Femur (tissue), 1 donor: Measurements from ENCODE around the gene SLC2A13.

ENCODE experiments used
- DNase-seq: peaks from one replicate; pipeline ENCODE4 v3.0.0-alpha.2; 2017

Gene SLC2A13

GRCh38 chr12:40105515-40106201 lies at the start of gene SLC2A13:
SLC2A13 (minus strand) TSS chr12:40106081; CDS start chr12:40105808, 273 bp downstream.
- peak; percentile 83 for DNase-seq

GRCh38 chr12:40154381-40154780 lies 48.5 kb upstream of the SLC2A13 start:
- no peak for DNase-seq

GRCh38 chr12:40153432-40153831 lies 47.6 kb upstream of the SLC2A13 start:
- DNase-seq: no peak

GRCh38 chr12:40152783-40153383 lies 47.0 kb upstream of the SLC2A13 start:
- DNase-seq: peak; percentile 64

- no peak for DNase-seq
Measured at GRCh38 chr12:40149673-40150260, 43.9 kb upstream of the SLC2A13 start.

GRCh38 chr12:40146800-40147797 lies 41.2 kb upstream of the SLC2A13 start:
- DNase-seq: no peak

- DNase-seq: no peak
Measured at GRCh38 chr12:40145896-40146295, 40.0 kb upstream of the SLC2A13 start.

GRCh38 chr12:40144023-40144422 lies 38.1 kb upstream of the SLC2A13 start:
- no peak for DNase-seq

GRCh38 chr12:40142001-40142744 lies 36.3 kb upstream of the SLC2A13 start:
- no peak for DNase-seq

- DNase-seq: no peak
Measured at GRCh38 chr12:40138526-40138925, 32.6 kb upstream of the SLC2A13 start.

- no peak for DNase-seq
Measured at GRCh38 chr12:40137252-40137651, 31.4 kb upstream of the SLC2A13 start.

- no peak for DNase-seq
Measured at GRCh38 chr12:40127408-40127807, 21.5 kb upstream of the SLC2A13 start.

- no peak for DNase-seq
Measured at GRCh38 chr12:40123496-40123895, 17.6 kb upstream of the SLC2A13 start.

GRCh38 chr12:40122842-40123241 lies 17.0 kb upstream of the SLC2A13 start:
- DNase-seq: no peak

- DNase-seq: no peak
Measured at GRCh38 chr12:40117818-40118217, 11.9 kb upstream of the SLC2A13 start.

- DNase-seq: no peak
Measured at GRCh38 chr12:40110586-40110985, 4.7 kb upstream of the SLC2A13 start.

GRCh38 chr12:40107803-40108620 lies 2.1 kb upstream of the SLC2A13 start:
- DNase-seq: no peak

- DNase-seq: peak; percentile 87
Measured at GRCh38 chr12:40107098-40107802, 1.4 kb upstream of the SLC2A13 start.

GRCh38 chr12:40106655-40107054 lies 774 bp upstream of the SLC2A13 start:
- no peak for DNase-seq

GRCh38 chr12:40106202-40106533 lies 287 bp upstream of the SLC2A13 start:
- no peak for DNase-seq

- no peak for DNase-seq
Measured at GRCh38 chr12:40105265-40105514, 691 bp downstream of the SLC2A13 start.
